Progenitor cell of endocrine pancreas (in vitro differentiated cells): ENCODE measurements around the gene CCAR1. TPM values are rescaled to one million over a fixed set of nuclear protein-coding genes. Genes with fewer than 3 reads are reported as not detected.
"Not testable (repeated sequence)": the region's sequence is repeated elsewhere in the genome, so short reads cannot be mapped to it uniquely, and the experiment has no call there.

ENCODE experiments used
- DNase-seq: peaks from one replicate; pipeline ENCODE4 v3.0.0; 2021; ENCODE audit warnings: low spot score; ENCODE audit not compliant: unreplicated experiment
- H3K27ac Mint-ChIP-seq: 2 replicates; pipeline ENCODE4 v1.8.0; 2021; ENCODE audit warnings: mild to moderate bottlenecking, moderate library complexity, mixed read lengths
- H3K27me3 Mint-ChIP-seq: 2 replicates; pipeline ENCODE4 v1.8.0; 2021; ENCODE audit warnings: mixed read lengths
- H3K36me3 Mint-ChIP-seq: 2 replicates; pipeline ENCODE4 v1.8.0; 2022; ENCODE audit warnings: mixed read lengths; ENCODE audit not compliant: insufficient read depth
- H3K4me1 Mint-ChIP-seq: 2 replicates; pipeline ENCODE4 v1.8.0; 2021; ENCODE audit warnings: low read depth, mixed read lengths
- H3K4me3 Mint-ChIP-seq: 2 replicates; pipeline ENCODE4 v1.8.0; 2021; ENCODE audit warnings: low read depth, mild to moderate bottlenecking, moderate library complexity, mixed read lengths
- H3K9me3 Mint-ChIP-seq: 2 replicates; pipeline ENCODE4 v1.8.0; 2021; ENCODE audit warnings: low read depth, mixed read lengths
- total RNA-seq: library from RNA; stranded (reverse); gene quantifications from 2 replicates; pipeline ENCODE4 v1.2.1, GENCODE V29; 2021
- TF ChIP-seq, protein P1 (sequence below): fragments of 200-600 bp; sonication (generic); IDR thresholded peaks from one replicate; pipeline ENCODE4 v1.5.0; 2021; ENCODE audit warnings: antibody characterized with exemption, mild to moderate bottlenecking; ENCODE audit not compliant: unreplicated experiment

Gene CCAR1
- total RNA-seq, 1 donor from 2014 or later, result 150 TPM

DNA sequence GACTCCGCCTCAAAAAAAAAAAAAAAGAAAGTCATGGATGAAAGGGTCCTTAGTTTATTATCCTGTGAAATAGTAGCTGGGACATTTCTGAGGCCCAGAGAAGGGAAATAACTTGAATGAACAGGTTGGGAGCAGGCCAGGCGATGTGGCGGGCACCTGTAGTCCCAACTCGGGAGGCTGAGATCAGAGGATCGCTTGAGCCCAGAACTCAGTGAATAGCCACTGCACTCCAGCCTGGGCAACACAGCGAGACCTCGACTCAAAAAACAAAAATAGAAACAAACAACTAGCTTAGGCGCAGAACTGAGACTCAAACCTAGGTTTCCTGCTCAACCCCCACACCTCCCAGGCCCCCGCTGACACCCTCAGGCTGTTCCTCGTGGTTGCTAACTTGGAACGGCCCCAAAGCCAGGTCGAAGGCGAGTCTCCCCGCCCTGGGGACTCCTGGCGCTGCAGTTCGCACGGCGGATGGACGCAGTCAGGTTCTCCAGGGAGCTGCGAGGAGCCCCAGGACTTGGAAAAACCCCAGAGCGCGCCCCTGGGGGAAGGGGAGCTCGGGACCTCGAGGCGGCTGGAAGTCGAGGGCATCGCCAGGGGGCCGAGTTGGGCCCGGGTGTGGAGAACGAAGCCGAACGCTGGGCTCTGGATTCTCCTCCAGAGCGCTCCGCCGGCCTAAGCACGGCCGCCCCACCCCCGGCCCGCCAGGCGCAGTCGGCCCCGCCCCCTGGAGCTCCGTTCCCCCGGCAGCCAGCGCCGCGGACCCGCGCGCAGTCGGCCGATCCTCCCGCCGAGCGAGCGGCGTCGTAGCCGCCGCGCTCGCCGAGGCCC is 105.9 kb downstream of the CCAR1 start, which contains the start of gene STOX1:
Gene STOX1 (plus strand): TSS at position 768 of the 828 bp plus-strand sequence. CDS start 93 bp downstream, outside the sequence.
- no peaks in the 10 kb centered on the region for H3K27me3 Mint-ChIP-seq
- no peaks in the 10 kb centered on the region for H3K36me3 Mint-ChIP-seq
- TF ChIP-seq, protein P1, sequence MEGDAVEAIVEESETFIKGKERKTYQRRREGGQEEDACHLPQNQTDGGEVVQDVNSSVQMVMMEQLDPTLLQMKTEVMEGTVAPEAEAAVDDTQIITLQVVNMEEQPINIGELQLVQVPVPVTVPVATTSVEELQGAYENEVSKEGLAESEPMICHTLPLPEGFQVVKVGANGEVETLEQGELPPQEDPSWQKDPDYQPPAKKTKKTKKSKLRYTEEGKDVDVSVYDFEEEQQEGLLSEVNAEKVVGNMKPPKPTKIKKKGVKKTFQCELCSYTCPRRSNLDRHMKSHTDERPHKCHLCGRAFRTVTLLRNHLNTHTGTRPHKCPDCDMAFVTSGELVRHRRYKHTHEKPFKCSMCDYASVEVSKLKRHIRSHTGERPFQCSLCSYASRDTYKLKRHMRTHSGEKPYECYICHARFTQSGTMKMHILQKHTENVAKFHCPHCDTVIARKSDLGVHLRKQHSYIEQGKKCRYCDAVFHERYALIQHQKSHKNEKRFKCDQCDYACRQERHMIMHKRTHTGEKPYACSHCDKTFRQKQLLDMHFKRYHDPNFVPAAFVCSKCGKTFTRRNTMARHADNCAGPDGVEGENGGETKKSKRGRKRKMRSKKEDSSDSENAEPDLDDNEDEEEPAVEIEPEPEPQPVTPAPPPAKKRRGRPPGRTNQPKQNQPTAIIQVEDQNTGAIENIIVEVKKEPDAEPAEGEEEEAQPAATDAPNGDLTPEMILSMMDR, result no peak
- H3K4me1 Mint-ChIP-seq, result peaks cover 2% of the 10 kb centered on the region
- peak within 1 kb of the TSS; percentile 79 for H3K4me3 Mint-ChIP-seq
- DNase-seq, result peak; percentile 58
- peak within 1 kb of the TSS; percentile 83 for H3K27ac Mint-ChIP-seq
- no peaks in the 10 kb centered on the region for H3K9me3 Mint-ChIP-seq

GRCh38 chr10:68827592-68827959 is 106.5 kb downstream of the CCAR1 start:
- not testable (repeated sequence) for H3K27ac Mint-ChIP-seq, H3K27me3 Mint-ChIP-seq, H3K9me3 Mint-ChIP-seq, DNase-seq, H3K4me3 Mint-ChIP-seq, H3K4me1 Mint-ChIP-seq, H3K36me3 Mint-ChIP-seq

GRCh38 chr10:68828083-68828601 is 107.1 kb downstream of the CCAR1 start:
- H3K9me3 Mint-ChIP-seq, H3K36me3 Mint-ChIP-seq, H3K4me1 Mint-ChIP-seq, H3K27me3 Mint-ChIP-seq: not testable (repeated sequence)
- peak overlapping the region; percentile 72 for H3K4me3 Mint-ChIP-seq
- DNase-seq, result peak; percentile 29
- peak overlapping the region; percentile 77 for H3K27ac Mint-ChIP-seq

DNA sequence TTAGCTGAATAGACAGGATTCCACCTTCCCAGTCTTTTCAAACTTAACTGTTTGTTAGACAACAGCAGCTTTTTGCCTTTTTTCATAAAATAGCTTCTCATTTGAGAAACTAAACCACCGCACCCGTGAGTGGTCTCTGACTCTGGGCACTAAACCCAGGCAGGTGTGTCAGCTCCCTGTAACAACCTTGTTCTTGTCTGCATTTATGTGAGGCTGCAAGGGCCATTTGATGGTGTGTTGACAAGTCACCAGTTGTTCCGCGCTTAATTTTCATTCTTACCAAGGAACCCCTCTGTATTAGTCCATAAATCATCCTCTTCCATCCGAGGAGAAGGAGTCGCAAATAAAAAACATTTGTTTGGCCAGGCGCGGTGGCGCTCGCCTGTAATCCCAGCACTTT is 107.8 kb downstream of the CCAR1 start:
- Mint-ChIP-seq H3K4me1 (peaks cover 3% of the 10 kb centered on the region), H3K27ac (peak overlapping the region; percentile 77), H3K9me3 (no peaks in the 10 kb centered on the region), H3K36me3 (no peaks in the 10 kb centered on the region), H3K27me3 (no peaks in the 10 kb centered on the region), H3K4me3 (peak overlapping the region; percentile 72)
- DNase-seq, result no peak
- TF ChIP-seq, protein P1, result no peak

DNA sequence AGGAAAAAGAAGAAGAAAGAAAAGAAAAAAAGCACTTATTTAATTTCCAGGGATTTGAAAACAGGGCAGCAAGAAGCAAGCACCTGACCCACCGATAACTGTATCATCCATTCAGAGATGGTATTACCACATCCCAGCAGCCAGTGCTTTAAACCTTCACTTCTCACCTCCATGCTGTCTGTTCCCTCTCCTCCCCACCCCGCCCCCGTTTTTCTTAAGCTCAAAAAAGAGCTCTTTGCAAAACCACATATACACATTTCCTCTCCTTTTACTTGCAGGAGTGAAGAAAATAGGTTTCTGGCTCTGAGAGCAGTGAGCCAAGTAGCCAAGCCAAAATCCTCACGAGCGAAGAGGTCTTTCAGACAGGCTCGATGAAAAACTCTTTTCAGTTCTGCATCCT is 108.5 kb downstream of the CCAR1 start:
- Mint-ChIP-seq H3K27ac (no peak overlapping the region), H3K4me3 (no peak overlapping the region), H3K27me3 (no peaks in the 10 kb centered on the region), H3K36me3 (no peaks in the 10 kb centered on the region), H3K9me3 (no peaks in the 10 kb centered on the region), H3K4me1 (peaks cover 3% of the 10 kb centered on the region)
- TF ChIP-seq, protein P1, result no peak
- DNase-seq, result no peak

GRCh38 chr10:68829952-68830351 is 108.9 kb downstream of the CCAR1 start:
- H3K4me1 Mint-ChIP-seq, result peaks cover 3% of the 10 kb centered on the region
- no peak overlapping the region for H3K27ac Mint-ChIP-seq
- DNase-seq, result no peak
- H3K9me3 Mint-ChIP-seq, result no peaks in the 10 kb centered on the region
- peak overlapping the region; percentile 11 for H3K4me3 Mint-ChIP-seq
- H3K36me3 Mint-ChIP-seq, result no peaks in the 10 kb centered on the region
- H3K27me3 Mint-ChIP-seq, result no peaks in the 10 kb centered on the region
- TF ChIP-seq, protein P1, result no peak
